HG02759 (cell line): ENCODE results near the gene ME1.
"Not testable (repeated sequence)": the region's sequence is repeated elsewhere in the genome, so short reads cannot be mapped to it uniquely, and the experiment has no call there.

Source experiments
- ATAC-seq: cut with Tn5 transposase; IDR thresholded peaks from one replicate; pipeline ENCODE4 v1.9.1; 2021; ENCODE audit warnings: mild to moderate bottlenecking, moderate library complexity; ENCODE audit not compliant: unreplicated experiment

The ME1 gene

DNA sequence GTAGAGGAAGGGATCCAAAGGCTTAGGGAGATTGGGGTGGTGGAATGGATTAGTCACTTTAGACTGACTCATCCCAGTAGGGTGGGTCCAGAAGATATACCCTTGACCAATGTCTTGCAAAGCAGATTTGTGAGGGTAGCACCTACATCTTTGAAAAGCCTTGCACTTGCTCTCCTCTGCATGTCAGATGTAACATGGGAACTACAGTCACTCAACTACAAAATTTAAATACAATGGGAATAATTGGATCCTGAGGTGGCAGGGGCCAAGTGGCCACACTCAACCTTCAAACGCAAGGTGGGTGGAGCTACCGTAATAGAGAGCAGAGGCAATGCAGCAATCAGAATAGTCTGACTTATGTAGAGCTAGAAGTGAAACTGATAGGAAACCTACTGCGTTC, 71.2 kb downstream of the ME1 start:
- no peak for ATAC-seq

DNA sequence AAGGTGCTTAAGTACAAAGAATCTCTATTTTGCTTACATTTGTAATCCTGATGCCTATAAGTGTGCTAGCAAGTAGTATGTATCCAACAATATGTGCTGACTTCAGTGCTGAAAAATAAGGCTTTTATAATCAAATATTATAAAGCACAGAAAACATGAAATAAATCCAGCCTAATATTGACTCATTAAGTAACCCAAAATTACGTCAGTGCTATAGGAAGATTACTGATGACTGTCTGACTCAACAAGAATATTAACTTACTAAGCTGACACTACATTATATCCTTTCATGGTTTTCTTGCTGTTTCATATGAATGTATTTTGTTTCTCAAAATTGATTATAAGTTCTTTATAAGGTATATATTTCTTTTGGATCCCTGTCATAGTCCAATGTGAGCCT, 76.1 kb downstream of the ME1 start:
- no peak for ATAC-seq

- no peak for ATAC-seq
These were observed 78.3 kb downstream of the ME1 start for GRCh38 chr6:83352424-83353061.

- no peak for ATAC-seq
These were observed 87.7 kb downstream of the ME1 start for GRCh38 chr6:83343121-83343520.

GRCh38 chr6:83341765-83342164, 89.1 kb downstream of the ME1 start:
- no peak for ATAC-seq

DNA sequence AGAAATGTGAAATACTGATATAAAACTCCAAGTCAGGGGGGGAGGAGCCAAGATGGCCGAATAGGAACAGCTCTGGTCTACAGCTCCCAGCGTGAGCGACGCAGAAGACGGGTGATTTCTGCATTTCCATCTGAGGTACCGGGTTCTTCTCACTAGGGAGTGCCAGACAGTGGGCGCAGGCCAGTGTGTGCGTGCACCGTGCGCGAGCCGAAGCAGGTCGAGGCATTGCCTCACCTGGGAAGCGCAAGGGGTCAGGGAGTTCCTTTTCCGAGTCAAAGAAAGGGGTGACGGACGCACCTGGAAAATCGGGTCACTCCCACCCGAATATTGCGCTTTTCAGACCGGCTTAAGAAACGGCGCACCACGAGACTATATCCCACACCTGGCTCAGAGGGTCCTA, 96.9 kb downstream of the ME1 start:
- not testable (repeated sequence) for ATAC-seq

DNA sequence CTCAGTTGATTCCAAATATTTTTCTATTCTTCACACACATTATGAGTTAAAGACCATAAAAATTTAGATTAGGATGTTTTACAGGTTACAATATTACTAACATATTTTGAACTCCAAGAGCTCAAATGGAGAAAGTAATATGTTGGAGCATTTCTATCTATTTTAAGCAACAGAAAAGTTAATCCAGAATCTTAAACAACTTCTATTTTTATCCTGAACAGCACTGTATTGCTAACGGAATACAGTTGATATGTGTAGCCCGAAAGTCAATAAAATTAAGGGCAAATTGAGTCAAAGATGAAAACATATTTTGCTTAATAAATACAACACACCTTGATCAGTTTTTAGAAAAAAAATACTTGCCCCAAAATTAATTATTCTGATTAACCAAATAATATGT, 97.4 kb downstream of the ME1 start:
- no peak for ATAC-seq

GRCh38 chr6:83314693-83315092, 116.2 kb downstream of the ME1 start:
- ATAC-seq: no peak

GRCh38 chr6:83313882-83314281, 117.0 kb downstream of the ME1 start:
- no peak for ATAC-seq

- no peak for ATAC-seq
These were observed 119.6 kb downstream of the ME1 start for GRCh38 chr6:83311231-83311630.

DNA sequence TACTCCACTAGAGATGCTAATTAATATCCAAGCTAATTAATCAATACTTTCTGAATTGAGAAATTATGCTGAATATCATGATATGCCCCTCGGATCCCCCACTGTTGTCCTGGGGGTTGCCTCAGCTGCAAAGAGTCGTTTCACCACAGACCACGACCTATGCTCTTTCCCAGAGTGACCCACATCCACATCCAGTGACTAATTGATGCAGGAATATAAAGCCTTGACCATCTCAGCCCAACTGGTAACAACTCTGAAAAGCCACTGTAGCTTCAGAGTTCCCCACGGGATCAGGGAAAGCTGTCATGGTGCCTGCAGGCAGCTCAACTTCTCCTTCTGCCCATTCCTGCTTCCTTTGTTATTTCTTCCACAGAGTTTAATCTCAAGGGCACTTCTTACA, 120.8 kb downstream of the ME1 start:
- no peak for ATAC-seq

GRCh38 chr6:83309344-83309743, 121.5 kb downstream of the ME1 start:
- no peak for ATAC-seq

DNA sequence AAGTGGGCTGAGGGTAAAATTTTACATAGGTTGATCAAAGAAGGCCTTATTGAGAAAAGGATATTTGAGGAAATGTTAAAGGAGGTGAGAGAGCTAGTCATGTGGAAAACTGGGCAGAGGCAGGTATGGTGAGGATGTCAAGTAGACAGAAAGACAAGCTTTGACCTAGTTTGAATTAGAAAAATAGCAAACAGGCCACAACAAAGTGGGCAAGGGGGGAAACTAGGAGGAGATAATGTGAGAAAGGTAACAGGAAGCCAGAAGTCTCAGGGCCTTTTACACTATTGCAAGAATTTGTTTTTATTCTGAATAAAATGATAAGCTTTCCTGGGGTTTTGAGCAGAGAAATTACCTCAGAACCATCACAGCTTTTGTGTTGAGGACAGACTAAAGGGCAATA, 122.0 kb downstream of the ME1 start:
- ATAC-seq: no peak

DNA sequence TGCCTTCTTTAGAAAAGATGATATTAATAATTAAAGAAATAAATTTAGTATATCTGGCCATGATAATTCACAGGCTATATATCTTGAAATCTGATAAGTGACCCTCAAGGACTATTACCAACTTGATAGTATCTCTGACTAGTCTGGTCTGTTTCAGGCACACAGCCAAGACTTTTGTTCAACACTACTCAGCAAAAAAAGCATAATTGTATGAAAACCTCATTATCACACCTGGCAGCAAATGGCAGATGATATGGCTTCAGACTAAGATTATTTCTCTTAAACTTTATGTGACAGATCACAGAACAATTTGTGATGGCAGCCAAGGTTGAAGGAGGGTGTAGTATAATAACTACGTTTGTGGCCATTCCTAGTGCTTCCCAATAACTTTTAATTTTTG, 123.0 kb downstream of the ME1 start:
- no peak for ATAC-seq

GRCh38 chr6:83303426-83303825, 127.4 kb downstream of the ME1 start:
- ATAC-seq: no peak

DNA sequence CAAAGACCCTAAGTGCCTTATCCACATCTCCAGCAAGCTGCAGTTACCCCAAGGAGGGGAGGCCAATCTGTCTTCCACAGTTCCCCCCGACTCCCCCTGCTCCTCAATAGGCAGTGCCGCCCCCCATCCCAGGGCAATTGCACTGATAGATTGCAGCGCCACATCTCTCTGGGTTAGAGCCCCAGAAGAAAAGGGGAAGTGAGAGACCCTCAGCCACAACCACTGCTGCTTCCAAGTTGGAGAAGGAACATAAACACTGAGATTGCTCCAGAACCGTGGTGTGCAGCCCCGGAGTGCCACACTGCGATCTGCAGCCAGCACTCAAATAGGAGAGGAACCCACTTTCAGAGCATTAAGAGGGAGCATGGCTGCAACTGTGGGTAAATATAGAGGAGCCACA, 136.2 kb downstream of the ME1 start:
- ATAC-seq: no peak

DNA sequence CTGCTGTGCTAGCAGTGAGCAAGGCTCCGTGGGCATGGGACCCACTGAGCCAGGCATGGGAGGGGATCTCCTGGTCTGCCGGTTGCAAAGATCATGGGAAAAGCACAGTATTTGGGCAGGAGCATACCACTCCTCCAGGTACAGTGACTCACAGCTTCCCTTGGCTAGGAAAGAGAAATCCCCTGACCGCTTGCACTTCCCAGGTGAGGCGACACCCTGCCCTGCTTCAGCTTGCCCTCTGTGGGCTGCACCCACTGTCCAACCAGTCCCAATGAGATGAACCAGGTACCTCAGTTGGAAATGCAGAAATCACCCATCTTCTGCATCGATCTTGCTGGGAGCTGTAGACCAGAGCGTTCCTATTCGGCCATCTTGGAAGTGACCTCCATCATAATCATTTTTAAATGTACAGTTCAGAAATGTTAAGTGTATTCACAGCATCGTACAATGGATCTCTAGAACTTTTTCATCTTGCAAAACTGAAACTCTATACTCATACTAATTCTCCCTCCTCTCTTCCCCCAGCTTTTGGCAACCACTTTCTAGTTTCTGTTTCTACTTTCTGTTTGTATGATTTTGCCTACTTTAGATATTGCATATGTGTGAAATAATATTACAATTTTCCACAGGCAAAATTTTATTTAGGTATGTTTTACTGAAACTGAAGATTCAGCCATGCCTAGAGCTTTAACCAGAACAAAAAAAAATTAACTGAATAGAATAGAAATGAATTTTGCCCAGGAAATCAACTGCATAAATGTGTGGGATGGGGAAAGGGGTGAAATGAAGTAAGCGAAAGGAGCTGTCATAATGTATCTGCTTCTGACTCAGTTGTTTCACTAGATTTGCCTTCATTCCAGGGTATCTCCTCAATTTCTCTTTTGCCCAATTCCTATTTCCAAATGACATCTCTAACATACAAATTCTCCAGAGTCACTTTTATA, 137.7 kb downstream of the ME1 start:
- peak; percentile 90 for ATAC-seq

- ATAC-seq: not testable (repeated sequence)
These were observed 143.6 kb downstream of the ME1 start for GRCh38 chr6:83287298-83287697.

GRCh38 chr6:83285917-83286316, 144.9 kb downstream of the ME1 start:
- no peak for ATAC-seq

- no peak for ATAC-seq
These were observed 157.3 kb downstream of the ME1 start for GRCh38 chr6:83273596-83273995.

DNA sequence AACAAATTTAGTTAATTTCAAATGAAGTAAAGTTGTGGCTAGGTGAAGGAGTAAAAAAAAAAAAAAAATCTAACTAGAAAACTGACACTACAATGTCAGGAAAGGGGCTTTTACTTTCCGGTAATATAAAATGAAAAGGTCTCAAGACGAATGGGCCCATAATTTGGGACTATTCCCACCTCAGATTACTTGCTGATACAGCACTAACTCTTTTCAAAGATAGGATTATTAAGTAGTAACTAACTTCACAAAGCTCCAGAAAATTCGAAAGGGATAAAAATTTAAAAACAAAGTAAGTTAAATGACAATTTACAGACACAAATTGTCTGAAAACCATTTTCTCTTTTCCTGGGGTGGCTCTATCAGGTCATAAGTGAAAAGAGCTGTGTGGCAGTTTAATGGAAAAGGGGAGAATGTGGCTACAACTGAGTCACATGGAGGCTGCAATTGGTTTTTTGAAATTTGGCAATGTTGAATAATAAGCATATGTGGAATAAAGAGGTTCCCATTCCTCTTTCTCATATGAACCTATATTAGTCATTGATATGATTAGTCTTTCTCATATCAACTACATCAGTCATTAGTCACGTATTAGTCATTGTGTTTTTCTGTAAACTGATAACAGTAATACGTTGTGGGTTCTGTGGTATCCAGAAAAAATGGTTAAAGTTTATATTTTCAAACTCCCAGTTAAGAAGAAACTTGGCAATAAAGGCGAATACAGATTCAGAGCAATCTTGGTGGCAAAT, 159.7 kb downstream of the ME1 start:
- no peak for ATAC-seq

DNA sequence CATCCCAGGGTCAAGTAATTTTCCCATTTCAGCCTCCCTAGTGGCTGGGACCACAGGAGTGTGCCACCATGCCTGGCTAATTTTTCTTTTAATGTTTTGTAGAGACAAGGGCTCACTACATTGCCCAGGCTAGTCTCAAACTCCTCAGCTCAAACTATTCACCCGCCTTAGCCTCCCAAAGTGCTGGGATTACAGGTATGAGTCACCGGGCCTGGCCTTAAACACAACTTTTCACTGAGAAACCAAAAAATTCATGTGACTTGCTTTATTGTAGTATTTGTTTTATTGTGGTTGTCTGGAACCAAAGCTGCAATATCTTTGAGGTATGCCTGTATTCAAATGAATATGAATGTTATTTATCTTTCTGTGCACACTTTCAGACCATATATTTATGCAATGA, 165.5 kb downstream of the ME1 start:
- no peak for ATAC-seq
